WTC11 (cell line): ENCODE data around the gene NHSL2. TPM values are rescaled to one million over a fixed set of nuclear protein-coding genes. Genes with fewer than 3 reads are reported as not detected.

ENCODE experiments used
- ATAC-seq: fragments of 200-7000 bp; cut with Tn5 transposase; 2 replicates; pipeline ENCODE4 v1.10.0; 2021; ENCODE audit warnings: mild to moderate bottlenecking, moderate library complexity
- CTCF ChIA-PET: fragments of 300-600 bp; sonication (Branson Sonifier 250); formaldehyde crosslinking; loops from one replicate; lab custom pipeline; 2021; ENCODE audit warnings: antibody characterized with exemption; lab: Charles Lee
- POLR2A ChIA-PET: fragments of 350-600 bp; sonication (Branson Sonifier 250); formaldehyde crosslinking; loops from one replicate; lab custom pipeline; 2021; ENCODE audit warnings: antibody characterized with exemption; lab: Charles Lee
- DNase-seq: peaks from one replicate; pipeline ENCODE4 v3.0.0; 2021; ENCODE audit warnings: low spot score
- H3K27ac Mint-ChIP-seq: 2 replicates; pipeline ENCODE4 v1.8.0; 2021; ENCODE audit warnings: mixed read lengths
- H3K27me3 Mint-ChIP-seq: 2 replicates; pipeline ENCODE4 v1.8.0; 2021; ENCODE audit warnings: low read depth, mild to moderate bottlenecking, moderate library complexity, mixed read lengths
- H3K36me3 Mint-ChIP-seq: 2 replicates; pipeline ENCODE4 v1.8.0; 2021; ENCODE audit warnings: mixed read lengths
- H3K4me1 Mint-ChIP-seq: 2 replicates; pipeline ENCODE4 v1.8.0; 2022; ENCODE audit warnings: mixed read lengths
- H3K4me3 Mint-ChIP-seq: 2 replicates; pipeline ENCODE4 v1.8.0; 2021; ENCODE audit warnings: mild to moderate bottlenecking, moderate library complexity, mixed read lengths
- H3K9me3 Mint-ChIP-seq: 2 replicates; pipeline ENCODE4 v1.8.0; 2021; ENCODE audit warnings: mixed read lengths
- AFF4 ChIP-seq: sonication (generic); formaldehyde crosslinking; IDR thresholded peaks from 2 replicates; pipeline ENCODE4 v1.8.1; 2023; ENCODE audit warnings: mild to moderate bottlenecking, missing genetic modification reagents, borderline replicate concordance
- AR ChIP-seq: fragments of 250-450 bp; sonication (Bioruptor Pico); IDR thresholded peaks from 2 replicates; pipeline ENCODE4 v1.9.0; 2021; ENCODE audit warnings: mild to moderate bottlenecking
- CDX4 ChIP-seq: fragments of 250-450 bp; sonication (Bioruptor Pico); IDR thresholded peaks from 2 replicates; pipeline ENCODE4 v1.9.0; 2021; ENCODE audit warnings: moderate library complexity, mild to moderate bottlenecking, inconsistent platforms, borderline replicate concordance
- CREB1 ChIP-seq: sonication (generic); formaldehyde crosslinking; IDR thresholded peaks from 2 replicates; pipeline ENCODE4 v1.8.0; 2023; ENCODE audit warnings: mild to moderate bottlenecking, missing genetic modification reagents
- CREM ChIP-seq: sonication (generic); formaldehyde crosslinking; IDR thresholded peaks from 2 replicates; pipeline ENCODE4 v1.8.1; 2022; ENCODE audit warnings: mild to moderate bottlenecking, missing genetic modification reagents, moderate library complexity
- ELF4 ChIP-seq: sonication (generic); formaldehyde crosslinking; IDR thresholded peaks from 2 replicates; pipeline ENCODE4 v1.8.1; 2022; ENCODE audit warnings: low read depth, mild to moderate bottlenecking, moderate library complexity, missing genetic modification reagents
- ERG ChIP-seq: fragments of 250-450 bp; sonication (Bioruptor Pico); IDR thresholded peaks from 2 replicates; pipeline ENCODE4 v1.8.0; 2021; ENCODE audit warnings: mild to moderate bottlenecking
- ETV6 ChIP-seq: sonication (generic); formaldehyde crosslinking; IDR thresholded peaks from 2 replicates; pipeline ENCODE4 v1.8.1; 2022; ENCODE audit warnings: mild to moderate bottlenecking, missing genetic modification reagents
- GRHL2 ChIP-seq: fragments of 250-450 bp; sonication (Bioruptor Pico); IDR thresholded peaks from 2 replicates; pipeline ENCODE4 v1.8.0; 2022; ENCODE audit warnings: mild to moderate bottlenecking, moderate library complexity; ENCODE audit not compliant: insufficient replicate concordance, severe bottlenecking
- NR2C2 ChIP-seq: sonication (generic); formaldehyde crosslinking; IDR thresholded peaks from 2 replicates; pipeline ENCODE4 v1.8.0; 2022; ENCODE audit warnings: mild to moderate bottlenecking, missing genetic modification reagents
- OVOL2 ChIP-seq: fragments of 250-450 bp; sonication (Bioruptor Pico); IDR thresholded peaks from 2 replicates; pipeline ENCODE4 v1.9.0; 2021; ENCODE audit warnings: mild to moderate bottlenecking, borderline replicate concordance
- PRDM15 ChIP-seq: sonication (generic); formaldehyde crosslinking; IDR thresholded peaks from 2 replicates; pipeline ENCODE4 v1.8.0; 2022; ENCODE audit warnings: missing genetic modification reagents
- PRRX2 ChIP-seq: fragments of 250-450 bp; sonication (Bioruptor Pico); IDR thresholded peaks from 2 replicates; pipeline ENCODE4 v1.8.0; 2021; ENCODE audit warnings: mild to moderate bottlenecking
- TEAD1 ChIP-seq: sonication (generic); formaldehyde crosslinking; IDR thresholded peaks from 2 replicates; pipeline ENCODE4 v1.8.0; 2022; ENCODE audit warnings: mild to moderate bottlenecking, missing genetic modification reagents
- ZNF416 ChIP-seq: fragments of 250-450 bp; sonication (Bioruptor Pico); IDR thresholded peaks from 2 replicates; pipeline ENCODE4 v1.9.0; 2021; ENCODE audit warnings: mild to moderate bottlenecking, inconsistent platforms
- total RNA-seq: library from RNA; stranded (reverse); gene quantifications from 3 replicates; pipeline ENCODE4 v1.2.3, GENCODE V29; 2021

NHSL2 gene
- total RNA-seq, 1 experiment from 2014 or later = 7.9 TPM

GRCh38 chrX:71953391-71953790, 42.7 kb downstream of the NHSL2 start:
- ChIA-PET CTCF (interaction anchor here (0.6 to 3.4 kb wide), 6 partner anchors 11 to 51 kb away, joined by 3 to 37 read pairs (median 6); partner anchors contain the start of gene NHSL2), POLR2A (interaction anchor here (3.8 kb wide), 1 partner anchor 42 kb away, joined by 24 read pairs; the partner anchor contains the start of gene NHSL2)
- ATAC-seq (no peak), DNase-seq (no peak)
- Mint-ChIP-seq H3K9me3 (no peaks in the 10 kb centered on the region), H3K27me3 (no peaks in the 10 kb centered on the region), H3K36me3 (no peaks in the 10 kb centered on the region), H3K27ac (peak overlapping the region; percentile 91; the same call in 1 of the 2 replicates), H3K4me3 (no peak overlapping the region), H3K4me1 (peaks cover 72% of the 10 kb centered on the region)
- no peak for TF ChIP-seq CREM (CRISPR knock-in tag)
- no peak for TF ChIP-seq ZNF416 (CRISPR knock-in tag)
- no peak for TF ChIP-seq GRHL2 (CRISPR knock-in tag)
- no peak for TF ChIP-seq AFF4 (CRISPR knock-in tag)
- TF ChIP-seq NR2C2 (CRISPR knock-in tag) = no peak
- no peak for TF ChIP-seq ETV6 (CRISPR knock-in tag)
- TF ChIP-seq PRRX2 = no peak
- no peak for TF ChIP-seq CREB1 (CRISPR knock-in tag)
- no peak for TF ChIP-seq PRDM15 (CRISPR knock-in tag)
- TF ChIP-seq AR (CRISPR knock-in tag) = no peak
- no peak for TF ChIP-seq OVOL2 (CRISPR knock-in tag)
- no peak for TF ChIP-seq ELF4 (CRISPR knock-in tag)
- TF ChIP-seq ERG (CRISPR knock-in tag) = no peak
- no peak for TF ChIP-seq TEAD1 (CRISPR knock-in tag)
- no peak for TF ChIP-seq CDX4 (CRISPR knock-in tag)
